GM21515 (cell line): Measurements from ENCODE around the gene C1orf174.

Experiments
- ATAC-seq: cut with Tn5 transposase; IDR thresholded peaks from one replicate; pipeline ENCODE4 v1.9.1; 2021; ENCODE audit not compliant: unreplicated experiment

C1orf174 gene

DNA sequence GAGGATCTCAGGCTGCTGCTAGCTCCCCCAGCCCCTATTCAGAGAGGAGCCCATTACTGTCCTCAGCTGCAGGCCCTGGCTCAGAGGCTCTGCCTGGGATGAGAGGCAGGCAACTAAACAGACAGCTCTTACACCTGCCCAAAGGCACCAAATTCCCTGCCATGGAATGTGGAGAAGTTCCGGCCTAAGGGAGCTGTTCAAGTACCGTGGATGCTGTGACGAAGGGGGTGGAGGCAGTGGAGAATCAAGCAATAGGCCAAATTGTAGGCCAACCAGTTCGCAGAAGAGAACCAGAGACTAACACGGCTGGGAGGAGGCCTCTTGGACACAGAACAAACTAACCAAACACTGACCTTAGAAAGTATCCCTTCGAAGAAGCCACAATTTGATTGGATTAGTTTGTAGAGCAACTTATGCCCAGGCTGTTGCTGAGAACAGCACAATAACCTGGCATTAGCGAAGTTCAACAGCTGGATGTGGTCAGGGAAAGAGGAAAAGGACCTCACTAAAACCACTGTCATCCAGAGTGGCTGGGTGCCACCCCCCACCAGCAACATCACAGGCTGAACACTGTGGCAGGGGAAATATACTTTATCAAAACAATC lies 3.6 kb downstream of the C1orf174 start:
- ATAC-seq: no peak

- ATAC-seq: no peak
Measured at GRCh38 chr1:3895951-3896325, 4.1 kb downstream of the C1orf174 start.

DNA sequence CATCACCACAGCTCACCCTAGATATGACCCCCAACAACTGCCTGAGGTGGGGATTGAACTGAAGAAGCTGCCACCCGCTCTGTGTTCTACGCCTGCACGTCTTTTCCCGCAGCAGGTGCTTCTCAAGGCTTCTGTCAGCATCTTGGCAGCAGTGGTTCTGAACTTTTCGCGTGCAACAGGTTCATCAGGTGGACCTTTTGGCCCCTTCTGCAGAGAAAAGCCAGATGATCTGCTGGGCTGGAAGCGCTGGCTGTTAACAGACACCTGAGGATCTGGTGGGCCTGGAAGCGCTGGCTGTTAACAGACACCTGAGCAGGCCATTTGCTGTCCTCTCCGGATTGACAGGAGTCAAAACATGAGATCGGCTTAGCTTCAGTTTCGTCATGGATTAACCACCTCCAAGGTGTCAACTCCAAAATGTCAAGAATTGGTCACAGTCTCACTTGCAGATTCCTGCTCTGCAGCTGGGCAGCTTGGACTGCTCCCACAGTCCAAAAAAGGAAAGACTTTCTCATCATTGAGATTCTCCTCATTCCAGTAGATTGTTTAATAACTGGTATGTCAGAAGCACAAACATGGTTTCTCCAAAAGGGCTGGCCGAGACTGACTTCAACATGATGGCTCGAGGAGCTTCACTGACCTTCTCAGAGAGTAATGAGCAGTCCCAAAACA lies 4.7 kb downstream of the C1orf174 start:
- no peak for ATAC-seq

GRCh38 chr1:3894626-3895278 lies 5.3 kb downstream of the C1orf174 start:
- ATAC-seq: no peak

- no peak for ATAC-seq
Measured at GRCh38 chr1:3893190-3893589, 6.9 kb downstream of the C1orf174 start.

DNA sequence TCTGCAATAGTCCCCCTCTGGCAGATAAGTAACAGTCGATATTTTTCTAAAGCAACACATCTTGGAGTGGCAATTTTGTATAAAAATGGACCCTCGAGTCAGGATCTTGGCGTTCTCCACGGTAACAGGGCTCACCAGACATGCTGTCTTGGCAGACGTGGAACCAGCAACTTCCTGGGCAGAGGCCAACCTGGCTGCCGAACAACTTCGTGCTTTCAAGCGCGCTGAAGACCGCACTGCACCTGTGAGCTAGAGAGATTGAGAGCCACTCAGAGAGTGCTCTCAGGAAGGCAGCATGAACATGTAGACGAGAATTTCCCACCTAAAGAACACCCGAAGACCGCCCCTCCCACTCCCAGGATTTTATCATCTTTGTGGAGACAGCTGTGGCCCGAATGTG lies 7.3 kb downstream of the C1orf174 start:
- no peak for ATAC-seq

GRCh38 chr1:3891329-3891865 lies 8.7 kb downstream of the C1orf174 start:
- no peak for ATAC-seq

DNA sequence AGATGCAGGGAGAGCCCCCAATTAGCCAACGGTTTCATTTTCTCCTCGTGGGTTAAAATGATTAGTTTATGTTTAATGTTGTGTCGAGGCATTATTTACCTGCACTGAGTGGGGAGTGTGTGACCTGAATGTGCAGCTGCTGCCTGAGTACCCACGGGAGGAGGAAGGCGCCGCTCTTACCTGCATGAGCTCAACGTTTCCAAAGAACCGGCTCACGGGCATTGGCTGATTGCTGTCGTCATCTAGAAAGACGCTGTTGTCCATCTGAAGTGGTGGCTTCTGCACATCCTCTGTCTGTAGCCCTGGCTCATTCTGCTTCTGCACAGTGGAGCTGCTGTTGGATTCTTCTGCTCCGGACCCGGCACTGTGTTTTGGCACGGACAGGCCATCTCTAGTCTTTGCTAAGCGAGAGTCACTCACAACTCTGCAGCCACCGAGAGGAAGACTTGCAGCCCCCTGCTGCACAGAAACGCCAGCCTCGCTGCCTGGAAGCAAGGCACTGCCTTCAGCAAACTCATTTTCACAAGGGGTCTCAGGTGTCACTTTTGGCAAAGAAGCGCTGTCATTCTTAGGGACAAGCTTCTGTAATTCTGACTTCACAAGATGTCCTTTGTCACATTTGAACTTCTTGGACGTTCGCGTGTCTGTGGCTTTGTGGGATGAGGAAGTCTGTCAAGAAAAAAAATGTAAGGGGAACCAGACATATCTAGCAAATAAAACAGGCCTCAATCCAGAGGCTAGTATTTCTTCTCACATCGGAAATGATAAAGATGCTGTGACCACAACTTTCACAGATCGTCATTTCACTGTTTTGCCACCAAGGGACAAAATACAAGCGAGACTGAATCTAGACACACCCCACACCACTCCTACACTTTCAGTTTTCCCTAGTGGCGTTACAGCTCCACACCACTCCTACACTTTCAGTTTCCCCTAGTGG lies 9.4 kb downstream of the C1orf174 start:
- no peak for ATAC-seq

GRCh38 chr1:3889936-3890335 lies 10.1 kb downstream of the C1orf174 start:
- ATAC-seq: no peak

GRCh38 chr1:3888301-3888700 lies 11.8 kb downstream of the C1orf174 start:
- no peak for ATAC-seq

DNA sequence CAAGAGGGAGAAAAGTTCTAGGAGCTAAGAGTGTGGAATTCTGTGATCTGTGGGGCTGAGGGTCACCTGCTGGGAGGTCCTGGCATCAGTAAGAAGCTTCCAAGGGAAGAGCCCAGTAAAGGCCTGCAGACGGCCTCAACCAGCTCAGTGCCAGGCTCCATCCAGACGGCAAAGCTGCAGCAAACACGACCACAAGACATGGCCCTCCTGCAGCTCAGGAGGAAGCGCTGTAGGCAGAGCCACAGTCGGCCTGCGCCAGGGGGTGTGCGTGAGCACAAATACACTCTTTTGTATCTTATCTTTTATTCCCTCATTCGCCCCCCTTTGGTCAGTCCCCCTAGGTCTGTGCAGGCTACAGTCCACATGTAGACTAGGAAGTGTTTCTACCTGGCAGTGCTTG lies 13.4 kb downstream of the C1orf174 start:
- no peak for ATAC-seq

GRCh38 chr1:3886106-3886670 lies 13.9 kb downstream of the C1orf174 start:
- ATAC-seq: no peak

GRCh38 chr1:3885611-3886010 lies 14.5 kb downstream of the C1orf174 start:
- no peak for ATAC-seq

GRCh38 chr1:3884966-3885365 lies 15.1 kb downstream of the C1orf174 start:
- ATAC-seq: no peak

DNA sequence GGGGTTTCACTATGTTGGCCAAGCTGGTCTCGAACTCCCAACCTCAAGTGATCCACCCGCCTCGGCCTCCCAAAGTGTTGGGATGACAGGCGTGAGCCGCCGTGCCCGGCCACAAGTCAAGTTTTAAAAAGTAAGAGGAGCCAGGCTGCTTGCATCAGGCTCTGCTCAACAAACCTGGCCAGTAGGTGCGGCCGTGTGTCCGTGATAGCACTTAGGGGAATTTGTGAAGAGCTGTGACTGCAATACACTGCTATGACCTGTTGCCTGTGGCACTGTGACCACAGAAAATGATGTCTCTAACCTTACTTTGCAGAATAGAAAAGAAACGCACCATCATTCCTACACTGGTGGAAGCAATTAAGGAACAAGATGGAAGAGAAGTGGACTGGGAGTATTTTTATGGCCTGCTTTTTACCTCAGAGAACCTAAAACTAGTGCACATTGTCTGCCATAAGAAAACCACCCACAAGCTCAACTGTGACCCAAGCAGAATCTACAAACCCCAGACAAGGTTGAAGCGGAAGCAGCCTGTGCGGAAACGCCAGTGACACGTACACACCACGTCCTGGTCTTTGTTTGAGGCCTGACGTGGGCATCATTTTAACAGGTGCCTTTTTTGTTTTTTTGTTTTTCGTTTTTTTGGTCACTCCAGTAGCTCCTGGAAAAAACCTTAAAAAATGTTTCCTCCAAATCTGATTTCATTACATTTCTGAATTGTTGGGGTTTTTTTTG lies 16.7 kb downstream of the C1orf174 start:
- ATAC-seq: no peak

DNA sequence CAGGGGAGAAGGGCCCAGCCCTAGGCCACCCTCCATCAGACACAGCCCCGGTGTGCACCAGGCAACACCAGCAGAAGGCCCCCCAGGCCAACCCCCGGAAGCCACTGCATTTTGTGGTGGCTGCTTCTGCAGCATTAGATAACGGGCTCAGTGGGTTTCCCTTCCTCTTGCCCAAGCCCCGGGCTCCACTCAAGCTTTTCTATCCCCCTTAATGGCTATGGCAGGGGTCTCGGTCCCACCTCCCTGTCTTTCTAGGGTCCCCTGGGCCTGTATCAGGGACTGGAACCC lies 18.9 kb downstream of the C1orf174 start:
- ATAC-seq: no peak

- ATAC-seq: no peak
Measured at GRCh38 chr1:3880429-3881192, 19.5 kb downstream of the C1orf174 start.

DNA sequence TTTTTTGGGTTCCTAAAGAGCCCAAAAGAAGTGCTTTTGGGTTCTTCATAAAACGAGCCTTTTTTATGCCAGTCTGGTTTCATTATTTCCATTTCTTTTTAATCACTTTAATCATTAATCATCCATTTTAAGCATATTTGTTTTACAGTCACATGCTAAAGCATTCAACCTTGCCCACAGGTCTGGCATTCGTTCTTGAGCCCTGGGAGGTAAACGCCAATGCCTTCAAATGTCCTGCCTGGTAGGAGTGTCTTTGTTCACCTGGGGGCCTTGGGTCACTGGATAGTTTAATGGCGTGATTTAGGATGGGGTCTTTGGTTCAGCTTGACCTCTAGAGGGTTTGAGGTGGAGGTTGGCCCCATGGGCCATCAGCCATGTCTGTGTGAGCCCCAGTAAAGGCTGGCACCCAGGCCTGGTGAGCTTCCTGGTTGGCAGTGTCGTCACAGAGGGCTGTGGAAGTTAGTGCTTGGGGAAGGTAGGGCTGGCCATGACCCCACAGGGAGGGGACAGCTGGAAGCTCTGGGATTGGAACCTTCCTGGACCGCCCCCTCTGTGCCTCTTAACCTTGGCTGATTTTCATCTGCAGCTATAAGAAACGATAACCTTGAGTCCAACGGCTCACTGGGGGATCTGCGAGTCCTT lies 20.2 kb downstream of the C1orf174 start:
- no peak for ATAC-seq

DNA sequence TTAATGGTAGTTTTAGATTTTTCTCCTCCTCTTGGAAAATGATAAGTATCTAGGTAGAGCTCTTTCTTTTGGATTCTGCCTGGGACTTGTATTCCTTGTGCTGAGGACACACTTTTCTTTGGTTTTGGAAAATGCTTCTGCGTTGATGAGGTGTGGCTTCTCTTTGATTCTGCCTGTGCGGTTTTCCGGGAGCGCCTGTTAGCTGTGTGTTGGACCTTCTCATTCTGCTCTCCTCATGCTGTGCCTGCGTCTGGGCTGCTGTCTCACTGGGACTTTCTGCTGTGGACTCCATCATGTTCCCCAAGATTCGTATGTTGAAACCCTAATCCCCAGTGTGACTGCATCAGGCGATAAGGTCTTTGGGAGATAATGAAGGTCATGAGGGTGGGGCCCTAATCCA lies 21.0 kb downstream of the C1orf174 start:
- no peak for ATAC-seq
